Smooth muscle cell (in vitro differentiated cells): ENCODE results near the gene ZAP70. TPM values are rescaled to one million over a fixed set of nuclear protein-coding genes. Genes with fewer than 3 reads are reported as not detected.
A peak's percentile ranks its signal among the peaks of the same experiment; 100 is the strongest.

ENCODE experiments used
- DNase-seq: peaks from one replicate; lab custom pipeline; 2025; ENCODE audit not compliant: unreplicated experiment; lab: John Stamatoyannopoulos, UW
- H2AFZ ChIP-seq: fragments of 200-600 bp; sonication (generic); 2 replicates; pipeline ENCODE4 v1.6.0; 2016; ENCODE audit warnings: antibody characterized with exemption, low read depth, mild to moderate bottlenecking
- H3F3A ChIP-seq: fragments of 200-600 bp; sonication (generic); 2 replicates; pipeline ENCODE4 v1.6.0; 2017; ENCODE audit warnings: antibody characterized with exemption, low read depth
- H3K27ac ChIP-seq: fragments of 200-600 bp; sonication (generic); 2 replicates; pipeline ENCODE4 v1.5.1; 2016; ENCODE audit warnings: low read depth, mild to moderate bottlenecking
- H3K27me3 ChIP-seq: fragments of 200-600 bp; sonication (generic); 2 replicates; pipeline ENCODE4 v1.6.1; 2016; ENCODE audit warnings: low read depth, mild to moderate bottlenecking
- H3K36me3 ChIP-seq: fragments of 200-600 bp; sonication (generic); 2 replicates; pipeline ENCODE4 v1.5.1; 2016; ENCODE audit warnings: low read depth
- H3K4me1 ChIP-seq: fragments of 200-600 bp; sonication (generic); 2 replicates; pipeline ENCODE4 v1.5.1; 2016; ENCODE audit warnings: low read depth
- H3K4me2 ChIP-seq: fragments of 200-600 bp; sonication (generic); 2 replicates; pipeline ENCODE4 v1.6.0; 2016; ENCODE audit warnings: mild to moderate bottlenecking
- H3K4me3 ChIP-seq: fragments of 200-600 bp; sonication (generic); 2 replicates; pipeline ENCODE4 v1.5.1; 2016; ENCODE audit warnings: mild to moderate bottlenecking
- H3K79me2 ChIP-seq: fragments of 200-600 bp; sonication (generic); 2 replicates; pipeline ENCODE4 v1.6.0; 2016; ENCODE audit warnings: low read depth, mild to moderate bottlenecking
- H3K9ac ChIP-seq: fragments of 200-600 bp; sonication (generic); 2 replicates; pipeline ENCODE4 v1.6.0; 2016; ENCODE audit warnings: low read depth
- H3K9me3 ChIP-seq: fragments of 200-600 bp; sonication (generic); replicated peaks from 2 replicates; pipeline ENCODE4 v1.5.1; 2016; ENCODE audit warnings: low read depth
- H4K20me1 ChIP-seq: fragments of 200-600 bp; sonication (generic); 2 replicates; pipeline ENCODE4 v1.6.0; 2016; ENCODE audit warnings: low read depth
- whole genome bisulfite sequencing: methylation state at CpG from one replicate; pipeline ENCODE4 v1.1.7; 2016; ENCODE audit warnings: low lambda C conversion rate; 5-methylcytosine and 5-hydroxymethylcytosine counted together
- polyA plus RNA-seq: library from polyadenylated mRNA; unstranded; fragments of >200 nt; fragmentation: Nextera tagmentation; extraction: Ambion mirVana; gene quantifications from 2 replicates; pipeline ENCODE4 v1.2.1, GENCODE V29; 2016
- total RNA-seq: library from RNA; depleted of rRNA; stranded (reverse); fragments of >200 nt; gene quantifications from 2 replicates; pipeline ENCODE4 v1.2.3, GENCODE V29; 2014
- TF ChIP-seq, protein P1 (sequence below): fragments of 200-600 bp; sonication (generic); IDR thresholded peaks from 2 replicates; pipeline ENCODE4 v1.5.1; 2017; ENCODE audit warnings: borderline replicate concordance, mild to moderate bottlenecking, antibody characterized with exemption; ENCODE audit not compliant: insufficient read depth, poor library complexity, severe bottlenecking

ZAP70 gene
- total and polyA plus RNA-seq, 2 experiments from 2014 or later: 0.24 to 0.40 TPM

DNA sequence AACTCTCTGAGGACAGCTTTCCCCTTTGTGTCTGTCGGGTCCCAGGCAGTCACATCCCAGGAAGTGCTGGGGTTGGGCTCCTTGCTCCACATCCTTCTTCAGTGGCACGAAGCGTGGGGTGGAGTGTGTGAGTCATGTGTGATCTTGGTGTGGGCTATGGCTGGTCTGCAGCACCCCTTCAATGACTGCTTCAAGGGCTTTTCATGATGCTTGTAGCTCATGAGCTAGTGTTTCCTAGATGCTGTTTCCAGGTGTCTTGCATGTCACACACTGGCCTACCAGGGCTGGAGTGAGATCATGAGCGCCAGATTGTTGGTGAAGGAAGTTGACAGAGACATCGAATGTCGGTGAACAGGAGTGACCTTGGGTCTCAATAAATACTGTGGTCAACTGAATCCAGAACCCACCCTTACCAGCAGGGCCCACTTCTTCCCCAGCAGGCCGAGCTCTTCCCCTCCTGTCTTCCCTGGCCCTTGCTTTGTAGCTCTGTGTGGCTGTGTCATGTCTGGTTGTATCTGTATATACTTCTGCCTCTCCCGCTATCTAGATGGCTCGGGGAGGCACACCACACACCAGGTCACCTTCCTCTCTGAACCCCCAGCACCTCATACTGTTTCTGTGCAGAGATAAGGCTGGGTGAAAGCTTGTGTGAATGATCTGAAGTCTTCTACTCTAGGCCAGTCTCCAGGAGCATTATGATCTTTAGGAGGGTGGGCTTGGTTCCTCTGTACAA lies 40.0 kb upstream of the ZAP70 start:
- H3K4me3 ChIP-seq: no peak overlapping the region
- H3K9me3 ChIP-seq: no peaks in the 10 kb centered on the region
- H3K27ac ChIP-seq: peak overlapping the region; percentile 62
- no peak overlapping the region for H3K4me2 ChIP-seq
- 88% methylated on average over 9 of the region's 9 CpGs for WGBS
- H2AFZ ChIP-seq: no peak overlapping the region
- no peaks in the 10 kb centered on the region for H3K4me1 ChIP-seq
- no peaks in the 10 kb centered on the region for H4K20me1 ChIP-seq
- no peaks in the 10 kb centered on the region for H3K27me3 ChIP-seq
- no peak for DNase-seq
- no peaks in the 10 kb centered on the region for H3K36me3 ChIP-seq
- H3K9ac ChIP-seq: no peak overlapping the region
- H3F3A ChIP-seq: no peaks in the 10 kb centered on the region
- H3K79me2 ChIP-seq: no peaks in the 10 kb centered on the region
- TF ChIP-seq, protein P1, sequence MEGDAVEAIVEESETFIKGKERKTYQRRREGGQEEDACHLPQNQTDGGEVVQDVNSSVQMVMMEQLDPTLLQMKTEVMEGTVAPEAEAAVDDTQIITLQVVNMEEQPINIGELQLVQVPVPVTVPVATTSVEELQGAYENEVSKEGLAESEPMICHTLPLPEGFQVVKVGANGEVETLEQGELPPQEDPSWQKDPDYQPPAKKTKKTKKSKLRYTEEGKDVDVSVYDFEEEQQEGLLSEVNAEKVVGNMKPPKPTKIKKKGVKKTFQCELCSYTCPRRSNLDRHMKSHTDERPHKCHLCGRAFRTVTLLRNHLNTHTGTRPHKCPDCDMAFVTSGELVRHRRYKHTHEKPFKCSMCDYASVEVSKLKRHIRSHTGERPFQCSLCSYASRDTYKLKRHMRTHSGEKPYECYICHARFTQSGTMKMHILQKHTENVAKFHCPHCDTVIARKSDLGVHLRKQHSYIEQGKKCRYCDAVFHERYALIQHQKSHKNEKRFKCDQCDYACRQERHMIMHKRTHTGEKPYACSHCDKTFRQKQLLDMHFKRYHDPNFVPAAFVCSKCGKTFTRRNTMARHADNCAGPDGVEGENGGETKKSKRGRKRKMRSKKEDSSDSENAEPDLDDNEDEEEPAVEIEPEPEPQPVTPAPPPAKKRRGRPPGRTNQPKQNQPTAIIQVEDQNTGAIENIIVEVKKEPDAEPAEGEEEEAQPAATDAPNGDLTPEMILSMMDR: no peak

DNA sequence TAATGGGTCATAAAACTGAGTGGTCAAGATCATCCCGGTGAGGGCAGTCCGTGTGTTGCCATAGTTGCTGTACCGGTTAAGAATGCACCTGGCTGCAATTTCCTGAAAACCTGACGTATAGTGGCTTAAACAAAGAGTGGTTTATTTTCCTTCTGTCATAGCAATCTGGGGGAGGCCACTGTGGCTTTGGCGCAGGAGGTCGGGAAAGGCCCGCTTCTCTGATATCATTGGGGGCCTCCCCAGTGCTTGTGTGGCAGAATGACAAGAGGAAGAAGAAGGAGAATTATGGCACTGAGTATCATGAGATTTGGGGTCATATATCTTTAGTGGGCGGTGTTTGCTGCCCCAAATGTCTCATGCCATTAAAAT lies 39.5 kb upstream of the ZAP70 start:
- H3F3A ChIP-seq: no peaks in the 10 kb centered on the region
- no peak overlapping the region for H3K27ac ChIP-seq
- TF ChIP-seq, protein P1: no peak
- DNase-seq: no peak
- no peaks in the 10 kb centered on the region for H3K79me2 ChIP-seq
- no peaks in the 10 kb centered on the region for H3K27me3 ChIP-seq
- H3K9ac ChIP-seq: no peak overlapping the region
- H2AFZ ChIP-seq: no peak overlapping the region
- H4K20me1 ChIP-seq: no peaks in the 10 kb centered on the region
- no peaks in the 10 kb centered on the region for H3K4me1 ChIP-seq
- H3K36me3 ChIP-seq: no peaks in the 10 kb centered on the region
- no peak overlapping the region for H3K4me2 ChIP-seq
- H3K4me3 ChIP-seq: no peak overlapping the region
- 92% methylated on average over 8 of the region's 8 CpGs for WGBS
- no peaks in the 10 kb centered on the region for H3K9me3 ChIP-seq

DNA sequence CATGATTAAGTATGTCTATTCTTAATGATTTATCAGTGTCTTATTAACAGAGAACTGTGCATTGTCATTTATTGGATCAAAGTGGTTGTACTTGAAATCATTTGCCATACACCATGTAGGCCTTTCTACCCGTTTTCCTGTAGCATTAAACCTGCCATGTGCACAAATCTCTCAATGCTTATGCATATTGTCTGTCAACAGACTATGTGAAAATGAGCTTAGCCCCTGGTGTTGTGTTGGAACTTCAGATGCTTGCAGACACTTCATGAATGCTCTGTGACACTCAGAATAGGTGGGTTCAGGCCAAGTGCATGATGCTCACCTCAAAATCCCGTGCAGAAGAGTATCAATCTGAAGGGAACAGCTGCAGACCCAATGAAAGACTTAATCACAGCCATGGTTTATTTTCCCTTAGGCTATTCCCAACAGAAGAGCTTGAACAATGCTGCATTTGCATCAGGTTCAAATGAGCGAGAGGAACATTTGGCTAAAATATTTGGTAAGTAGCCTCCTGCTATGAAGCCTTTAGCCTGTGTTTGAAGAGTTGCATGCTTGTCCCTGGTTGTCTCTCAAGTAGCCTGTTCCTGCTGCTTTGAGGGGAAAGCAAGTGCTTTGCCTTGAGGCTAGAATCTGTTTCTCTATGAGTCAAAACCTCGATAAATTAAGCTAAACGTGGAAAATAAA lies 37.8 kb upstream of the ZAP70 start:
- Histone ChIP-seq H3K4me3 (no peak overlapping the region), H3K4me2 (no peak overlapping the region), H3K4me1 (no peaks in the 10 kb centered on the region), H3K27ac (no peak overlapping the region), H3K79me2 (no peaks in the 10 kb centered on the region), H2AFZ (no peak overlapping the region), H3K9ac (no peak overlapping the region), H3K27me3 (no peaks in the 10 kb centered on the region), H4K20me1 (no peaks in the 10 kb centered on the region), H3K36me3 (no peaks in the 10 kb centered on the region), H3F3A (no peaks in the 10 kb centered on the region), H3K9me3 (no peaks in the 10 kb centered on the region)
- no peak for DNase-seq
- WGBS: 57% methylated on average over 5 of the region's 5 CpGs
- TF ChIP-seq, protein P1: no peak
